22Rv1 (cell line): Measurements from ENCODE around the gene RBM20.

Source experiments
- CTCF ChIP-seq: fragments of 450-650 bp; IDR thresholded peaks from 2 replicates; pipeline ENCODE4 v1.5.1; 2017; ENCODE audit warnings: mild to moderate bottlenecking
- ZFX ChIP-seq: fragments of 450-650 bp; IDR thresholded peaks from 2 replicates; pipeline ENCODE4 v1.6.1; 2017; ENCODE audit warnings: antibody characterized with exemption, borderline replicate concordance

GRCh38 chr10:110758128-110758765 lies 114.1 kb downstream of the RBM20 start:
- no peak for TF ChIP-seq CTCF
- no peak for TF ChIP-seq ZFX
